ENCODE results near the gene PCDHB9.
"Not testable (repeated sequence)": the region's sequence is repeated elsewhere in the genome, so short reads cannot be mapped to it uniquely, and the experiment has no call there.

The PCDHB9 gene

GRCh38 chr5:141188682-141189081 lies 1.7 kb downstream of the PCDHB9 start:
- not testable (repeated sequence) for DNase-seq (ENCODE audit: low read depth, low spot score)

GRCh38 chr5:141189131-141189530 lies 2.2 kb downstream of the PCDHB9 start:
- DNase-seq (ENCODE audit: low read depth, low spot score) = not testable (repeated sequence)

GRCh38 chr5:141192110-141192725 lies 5.3 kb downstream of the PCDHB9 start, which contains the start of gene PCDHB10:
Gene PCDHB10 (plus strand): TSS chr5:141192353. CDS start chr5:141192553, 200 bp downstream.
- no peak for DNase-seq (ENCODE audit: low read depth, low spot score)

GRCh38 chr5:141194332-141194731 lies 7.4 kb downstream of the PCDHB9 start:
- not testable (repeated sequence) for DNase-seq (ENCODE audit: low read depth, low spot score)

- no peak for DNase-seq (ENCODE audit: low read depth, low spot score)
Observed at GRCh38 chr5:141196363-141196762, 9.4 kb downstream of the PCDHB9 start.

GRCh38 chr5:141199359-141200235 lies 12.6 kb downstream of the PCDHB9 start, which contains the start of gene PCDHB11:
Gene PCDHB11 (plus strand): TSS chr5:141199627. CDS start chr5:141199775, 148 bp downstream.
- DNase-seq (ENCODE audit: low read depth, low spot score) = no peak

GRCh38 chr5:141201126-141201525 lies 14.2 kb downstream of the PCDHB9 start:
- not testable (repeated sequence) for DNase-seq (ENCODE audit: low read depth, low spot score)

- DNase-seq (ENCODE audit: low read depth, low spot score) = not testable (repeated sequence)
Observed at GRCh38 chr5:141201646-141202045, 14.7 kb downstream of the PCDHB9 start.

- no peak for DNase-seq (ENCODE audit: low read depth, low spot score)
Observed at GRCh38 chr5:141208478-141208877, 21.5 kb downstream of the PCDHB9 start, which contains the start of gene PCDHB12. Gene PCDHB12 (plus strand): TSS chr5:141208719. CDS start chr5:141208908, 189 bp downstream.

GRCh38 chr5:141210281-141210680 lies 23.3 kb downstream of the PCDHB9 start:
- DNase-seq (ENCODE audit: low read depth, low spot score) = not testable (repeated sequence)

GRCh38 chr5:141210849-141211248 lies 23.9 kb downstream of the PCDHB9 start:
- DNase-seq (ENCODE audit: low read depth, low spot score) = not testable (repeated sequence)

- DNase-seq (ENCODE audit: low read depth, low spot score) = not testable (repeated sequence)
Observed at GRCh38 chr5:141213656-141214339, 26.8 kb downstream of the PCDHB9 start, which contains the start of gene PCDHB13. Gene PCDHB13 (plus strand): TSS chr5:141213919. CDS start chr5:141214124, 205 bp downstream.

GRCh38 chr5:141214583-141214982 lies 27.6 kb downstream of the PCDHB9 start:
- not testable (repeated sequence) for DNase-seq (ENCODE audit: low read depth, low spot score)

GRCh38 chr5:141215504-141215903 lies 28.5 kb downstream of the PCDHB9 start:
- DNase-seq (ENCODE audit: low read depth, low spot score) = not testable (repeated sequence)

- DNase-seq (ENCODE audit: low read depth, low spot score) = not testable (repeated sequence)
Observed at GRCh38 chr5:141216035-141216434, 29.1 kb downstream of the PCDHB9 start.

- no peak for DNase-seq (ENCODE audit: low read depth, low spot score)
Observed at GRCh38 chr5:141223112-141223783, 36.3 kb downstream of the PCDHB9 start, which contains the start of gene PCDHB14. Gene PCDHB14 (plus strand): TSS chr5:141223343. CDS start chr5:141223506, 163 bp downstream.

- not testable (repeated sequence) for DNase-seq (ENCODE audit: low read depth, low spot score)
Observed at GRCh38 chr5:141224844-141225243, 37.9 kb downstream of the PCDHB9 start.

- DNase-seq (ENCODE audit: low read depth, low spot score) = not testable (repeated sequence)
Observed at GRCh38 chr5:141225421-141225820, 38.5 kb downstream of the PCDHB9 start.

- DNase-seq (ENCODE audit: low read depth, low spot score) = no peak
Observed at GRCh38 chr5:141234109-141234667, 47.2 kb downstream of the PCDHB9 start.

- not testable (repeated sequence) for DNase-seq (ENCODE audit: low read depth, low spot score)
Observed at GRCh38 chr5:141235922-141236321, 49.0 kb downstream of the PCDHB9 start.

Measured in activated naive CD8-positive, alpha-beta T cell treated with anti-CD3 and anti-CD28 coated beads, Interleukin-2, amount 50 U/mL, for 16 hours (primary cell).